Inflammatory macrophage (primary cell): Measurements from ENCODE around the gene RBL1.
A peak's percentile ranks its signal among the peaks of the same experiment; 100 is the strongest.
"Not testable (repeated sequence)": the region's sequence is repeated elsewhere in the genome, so short reads cannot be mapped to it uniquely, and the experiment has no call there.

Source experiments
- DNase-seq, 2 donors: peaks; one replicate each; pipeline ENCODE4 v3.0.0-alpha.2; 2020 to 2022

RBL1 gene

DNA sequence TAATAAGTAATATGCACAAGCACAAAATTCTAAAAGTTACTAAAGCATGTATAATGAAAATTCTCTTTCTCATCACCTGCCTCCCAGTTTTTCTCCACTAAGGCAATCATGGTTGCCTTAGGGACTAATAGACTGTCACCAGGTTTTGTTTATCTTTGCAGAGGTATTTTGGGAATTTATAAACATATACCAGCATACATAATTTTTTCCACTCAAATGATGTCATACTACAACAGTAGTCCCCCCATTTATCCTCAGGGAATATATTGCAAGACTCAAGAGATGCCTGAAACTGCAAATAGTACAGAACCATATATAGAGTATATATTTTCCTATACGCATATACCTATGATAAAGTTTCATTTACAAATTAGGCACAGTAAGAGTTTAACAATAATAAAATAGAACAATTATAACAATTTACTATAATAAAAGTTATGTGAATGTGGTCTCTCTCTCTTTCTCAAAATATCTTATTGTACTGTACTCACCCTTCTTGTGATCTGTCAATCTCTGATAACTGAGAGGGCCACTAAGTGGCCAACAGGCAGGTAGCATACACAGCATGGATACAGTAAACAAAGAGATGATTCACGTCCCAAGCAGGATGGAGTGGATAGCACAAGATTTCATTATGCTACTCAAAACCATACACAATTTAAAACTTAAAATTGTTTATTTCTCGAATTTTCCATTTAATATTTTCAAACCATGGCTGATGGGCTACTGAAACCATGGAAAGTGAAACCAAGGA is 19.7 kb downstream of the RBL1 start:
- no peak for DNase-seq

DNA sequence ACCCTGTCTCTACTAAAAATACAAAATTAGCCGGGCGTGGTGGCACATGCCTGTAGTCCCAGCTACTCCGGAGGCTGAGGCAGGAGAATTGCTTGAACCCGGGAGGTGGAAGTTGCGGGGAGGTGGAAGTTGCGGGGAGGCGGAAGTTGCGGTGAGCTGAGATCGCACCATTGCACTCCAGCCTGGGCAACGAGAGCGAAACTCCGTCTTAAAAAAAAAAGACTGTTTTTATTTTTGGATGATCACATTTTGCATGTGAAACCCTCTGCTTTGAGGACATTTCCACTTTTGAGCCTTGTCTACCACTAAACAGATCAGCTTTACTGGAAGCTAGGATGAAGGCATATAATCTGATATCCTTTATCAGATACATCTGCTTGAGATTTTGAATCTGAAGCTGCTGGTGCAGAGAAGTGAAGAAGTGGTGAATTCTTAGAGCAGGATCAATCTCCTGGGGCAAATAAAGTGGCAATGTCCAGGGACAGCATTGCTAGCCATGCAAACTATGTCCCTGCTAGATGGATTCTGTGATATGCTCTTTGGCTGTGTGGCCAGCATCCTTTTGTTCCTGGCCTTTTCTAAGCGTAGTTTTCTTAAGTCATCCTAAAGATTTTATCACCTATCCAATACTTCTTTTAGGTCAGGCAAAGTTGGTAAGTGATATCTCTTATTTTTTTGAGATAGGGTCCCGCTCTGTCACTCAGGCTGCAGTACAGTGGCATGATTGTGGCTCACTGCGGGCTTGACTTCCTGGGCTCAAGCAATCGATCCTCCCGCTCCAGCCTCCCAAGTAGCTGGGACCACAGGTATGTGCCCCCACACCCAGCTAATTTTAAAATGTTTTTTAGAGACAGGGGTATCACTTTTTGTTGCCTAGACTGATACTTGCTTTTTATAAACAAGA is 23.3 kb downstream of the RBL1 start:
- DNase-seq, result no peak

DNA sequence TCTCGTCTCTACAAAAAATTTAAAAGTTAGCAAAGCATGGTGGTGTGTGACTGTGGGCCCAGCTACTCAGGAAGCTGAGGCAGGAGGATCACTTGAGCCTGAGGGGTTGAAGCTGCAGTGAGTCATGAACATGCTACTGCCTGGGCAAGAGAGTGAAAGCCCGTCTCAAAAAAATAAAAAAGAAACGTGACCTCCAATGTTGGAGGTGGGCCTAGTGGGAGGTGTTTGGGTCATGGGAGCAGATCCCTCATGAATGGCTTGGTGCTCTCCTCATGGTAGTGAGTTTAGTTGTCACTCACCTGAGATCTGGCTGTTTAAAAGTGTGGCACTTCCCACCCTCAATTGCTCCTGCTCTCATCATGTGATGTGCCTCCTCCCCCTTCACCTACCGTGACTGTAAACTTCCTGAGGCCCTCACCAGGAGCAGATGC is 24.3 kb downstream of the RBL1 start:
- DNase-seq, result no peak

DNA sequence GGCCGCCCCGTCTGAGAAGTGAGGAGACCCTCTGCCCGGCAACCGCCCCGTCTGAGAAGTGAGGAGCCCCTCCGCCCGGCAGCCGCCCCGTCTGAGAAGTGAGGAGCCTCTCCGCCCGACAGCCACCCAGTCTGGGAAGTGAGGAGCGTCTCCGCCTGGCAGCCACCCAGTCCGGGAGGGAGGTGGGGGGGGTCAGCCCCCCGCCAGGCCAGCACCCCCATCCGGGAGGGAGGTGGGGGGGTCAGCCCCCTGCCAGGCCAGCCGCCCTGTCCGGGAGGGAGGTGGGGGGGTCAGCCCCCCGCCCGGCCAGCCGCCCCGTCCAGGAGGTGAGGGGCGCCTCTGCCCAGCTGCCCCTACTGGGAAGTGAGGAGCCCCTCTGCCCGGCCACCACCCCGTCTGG is 26.2 kb downstream of the RBL1 start:
- DNase-seq, result not testable (repeated sequence)

DNA sequence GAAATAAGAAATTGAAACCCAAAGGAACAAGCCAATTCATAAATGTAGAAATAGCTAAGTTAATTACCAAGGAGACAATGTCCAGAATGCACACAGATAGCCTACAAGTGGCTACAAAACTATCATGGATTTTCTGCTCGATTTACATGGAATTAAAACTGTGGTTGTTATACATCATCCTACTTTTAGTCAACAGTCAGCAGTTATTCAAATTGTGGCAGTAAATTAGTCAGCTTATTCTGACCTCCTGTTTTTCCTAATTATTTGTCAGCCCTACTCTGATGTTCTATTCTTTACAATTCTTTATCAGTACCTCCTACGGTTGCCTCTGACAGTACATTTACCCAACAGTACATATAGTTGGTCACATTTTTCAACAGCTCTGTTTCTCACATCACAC is 29.6 kb downstream of the RBL1 start:
- no peak for DNase-seq

DNA sequence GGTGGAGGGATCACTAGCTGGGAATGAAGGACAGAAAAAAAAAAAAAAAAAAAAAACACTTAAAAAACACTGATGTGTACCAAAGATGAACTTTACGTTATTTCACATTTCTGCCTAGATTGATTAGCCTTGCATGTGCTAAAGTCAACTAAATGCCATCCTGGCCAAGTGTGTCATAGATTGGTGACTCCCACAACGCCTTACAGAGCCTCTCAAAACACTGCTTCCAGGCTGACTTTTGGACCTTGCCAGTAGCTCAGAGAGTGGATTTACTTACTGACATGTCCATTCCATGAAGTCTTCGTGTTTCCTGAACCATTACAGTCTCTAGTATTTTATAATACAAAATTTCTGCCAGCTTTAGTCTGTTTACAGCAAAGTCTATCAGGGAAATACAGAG is 40.5 kb downstream of the RBL1 start:
- DNase-seq, result no peak

DNA sequence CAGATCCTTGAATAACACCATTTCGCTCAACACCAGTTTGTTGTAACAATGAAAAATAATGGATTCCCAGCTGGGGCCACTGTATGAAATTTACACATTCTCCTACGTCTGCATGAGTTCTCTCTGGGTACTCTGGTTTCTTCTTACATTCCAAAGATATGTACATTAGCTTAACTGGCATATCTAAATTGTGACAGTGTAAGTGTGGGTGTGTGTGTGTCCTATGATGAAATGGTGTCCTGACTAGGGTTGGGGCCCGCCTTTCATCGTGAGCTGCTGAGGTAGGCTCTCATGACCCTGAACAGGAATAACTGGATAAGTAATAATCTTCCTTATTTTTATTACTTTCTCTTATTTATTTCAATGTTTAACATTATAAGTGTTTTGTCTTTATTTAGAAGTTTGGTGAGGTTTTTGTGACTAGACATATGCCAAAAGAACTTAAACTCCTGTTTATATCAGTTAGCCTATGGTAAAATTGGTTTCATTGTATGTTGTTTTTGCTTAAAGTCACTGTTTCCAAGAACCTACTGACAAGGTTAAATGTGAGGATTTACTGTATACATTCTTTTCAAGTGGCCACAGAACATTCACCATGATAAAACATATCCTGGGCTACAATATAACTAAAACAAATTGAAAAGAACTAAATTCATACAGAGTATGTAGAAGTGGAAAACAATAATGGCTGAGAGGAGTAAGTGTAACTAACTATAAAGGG is 42.4 kb downstream of the RBL1 start:
- peak; percentile 20 to 50 for DNase-seq

DNA sequence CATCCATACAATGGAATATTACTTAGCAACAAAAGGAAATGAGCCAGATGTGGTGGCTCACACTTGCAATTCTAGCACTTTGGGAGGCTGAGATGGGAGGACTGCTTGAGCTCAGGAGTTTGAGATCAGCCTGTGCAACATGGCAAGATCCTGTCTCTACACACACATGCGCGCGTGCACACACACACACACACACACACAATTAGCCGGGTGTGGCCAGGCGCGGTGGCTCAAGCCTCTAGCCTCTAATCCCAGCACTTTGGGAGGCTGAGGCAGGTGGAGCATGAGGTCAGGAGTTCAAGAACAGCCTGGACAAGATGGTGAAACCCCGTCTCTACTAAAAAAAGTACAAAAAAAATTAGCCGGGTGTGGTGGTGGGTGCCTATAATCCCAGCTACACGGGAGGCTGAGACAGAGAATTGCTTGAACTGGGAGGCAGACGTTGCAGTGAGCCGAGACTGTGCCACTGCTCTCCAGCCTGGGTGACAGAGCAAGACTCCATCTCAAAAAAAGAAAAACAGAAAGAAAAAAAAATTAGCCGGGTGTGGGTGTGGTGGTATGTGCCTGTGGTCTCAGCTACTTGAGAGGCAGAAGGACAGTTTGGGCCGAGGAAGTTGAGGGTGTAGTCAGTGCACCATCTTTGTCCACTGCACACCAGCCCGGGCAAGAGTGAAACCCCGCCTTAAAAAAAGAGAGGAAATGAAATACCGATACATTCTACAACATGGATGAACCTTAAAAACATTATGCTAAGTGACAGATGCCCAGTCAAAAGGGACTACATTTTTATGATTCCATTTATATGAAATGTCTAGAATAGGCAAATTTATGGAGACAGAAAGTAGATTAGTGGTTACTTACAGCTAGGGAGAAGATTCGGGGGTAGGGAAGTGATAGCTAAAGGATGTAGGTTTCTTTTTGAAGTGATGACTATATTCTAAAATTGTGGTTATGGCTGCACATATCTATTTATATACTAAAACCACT is 52.5 kb downstream of the RBL1 start:
- DNase-seq, result peak; percentile 18 to 35

DNA sequence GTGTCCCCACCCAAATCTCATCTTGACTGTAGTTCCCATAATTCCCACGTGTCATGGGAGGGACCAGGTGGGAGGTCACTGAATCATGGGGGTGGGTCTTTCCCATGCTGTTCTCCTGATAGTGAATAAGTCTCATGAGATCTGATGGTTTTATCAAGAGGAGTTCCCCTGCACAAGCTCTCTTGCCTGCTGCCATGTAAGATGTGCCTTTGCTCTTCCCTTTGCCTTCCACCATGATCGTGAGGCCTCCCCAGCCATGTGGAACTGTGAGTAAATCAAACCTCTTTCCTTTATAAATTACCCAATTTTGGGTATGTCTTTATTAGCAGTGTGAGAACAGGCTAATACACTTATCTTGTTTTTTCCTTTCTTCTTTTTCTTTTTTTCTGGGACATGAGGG is 56.4 kb downstream of the RBL1 start:
- DNase-seq, result peak in 1 of 2 donors; percentile 1

DNA sequence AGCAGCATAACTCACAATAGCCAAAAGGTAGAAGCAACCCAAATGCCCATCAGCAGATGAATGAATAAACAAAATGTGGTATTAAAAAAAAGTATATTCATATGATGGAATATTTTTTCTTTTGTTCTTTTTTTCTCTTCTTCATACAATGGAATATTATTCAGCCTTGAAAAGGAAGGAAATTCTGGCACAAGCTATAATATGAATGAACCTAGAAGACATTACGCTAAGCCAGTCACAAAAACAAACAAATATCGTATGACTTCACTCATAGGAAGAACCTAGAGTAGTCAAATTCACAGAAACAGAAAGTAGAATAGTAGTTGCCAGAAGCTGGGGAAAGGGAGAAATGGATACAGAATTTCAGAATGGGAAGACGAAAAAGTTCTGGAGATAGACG is 63.7 kb downstream of the RBL1 start:
- DNase-seq, result no peak

DNA sequence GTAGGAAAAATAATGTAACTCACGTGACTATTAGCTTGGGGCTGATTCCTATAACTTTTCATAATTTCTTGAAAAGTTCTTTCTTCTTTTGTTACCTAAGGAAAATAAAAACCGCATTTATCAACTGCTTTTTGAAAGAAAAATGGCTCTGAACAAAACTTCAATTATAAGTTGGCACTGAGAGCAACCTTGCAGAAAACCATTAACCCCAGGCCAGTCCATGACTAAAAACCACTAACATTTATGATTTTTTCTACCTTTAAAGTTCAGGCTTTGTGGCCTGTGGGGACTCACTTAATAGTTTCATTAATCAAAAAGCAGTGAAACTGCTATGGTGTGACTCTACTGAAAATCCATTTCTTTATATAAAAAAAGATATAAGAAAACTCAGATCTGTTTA is 75.2 kb downstream of the RBL1 start:
- DNase-seq, result no peak

DNA sequence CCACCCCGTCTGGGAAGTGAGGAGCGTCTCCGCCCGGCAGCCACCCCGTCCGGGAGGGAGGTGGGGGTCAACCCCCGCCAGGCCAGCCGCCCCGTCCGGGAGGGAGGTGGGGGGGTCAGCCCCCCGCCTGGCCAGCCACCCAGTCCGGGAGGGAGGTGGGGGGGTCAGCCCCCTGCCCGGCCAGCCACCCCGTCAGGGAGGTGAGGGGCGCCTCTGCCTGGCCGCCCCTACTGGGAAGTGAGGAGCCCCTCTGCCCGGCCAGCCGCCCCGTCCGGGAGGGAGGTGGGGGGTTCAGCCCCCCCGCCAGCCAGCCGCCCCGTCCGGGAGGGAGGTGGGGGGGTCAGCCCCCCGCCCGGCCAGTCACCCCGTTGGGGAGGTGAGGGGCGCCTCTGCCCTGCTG is 83.2 kb downstream of the RBL1 start:
- DNase-seq, result not testable (repeated sequence)

DNA sequence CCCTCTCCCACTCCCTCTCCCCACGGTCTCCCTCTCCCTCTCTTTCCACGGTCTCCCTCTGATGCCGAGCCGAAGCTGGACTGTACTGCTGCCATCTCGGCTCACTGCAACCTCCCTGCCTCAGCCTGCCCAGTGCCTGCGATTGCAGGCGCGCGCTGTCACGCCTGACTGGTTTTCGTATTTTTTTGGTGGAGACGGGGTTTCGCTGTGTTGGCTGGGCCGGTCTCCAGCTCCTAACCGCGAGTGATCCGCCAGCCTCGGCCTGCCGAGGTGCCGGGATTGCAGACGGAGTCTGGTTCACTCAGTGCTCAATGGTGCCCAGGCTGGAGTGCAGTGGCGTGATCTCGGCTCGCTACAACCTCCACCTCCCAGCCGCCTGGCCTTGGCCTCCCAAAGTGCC is 83.9 kb downstream of the RBL1 start:
- DNase-seq, result not testable (repeated sequence)

DNA sequence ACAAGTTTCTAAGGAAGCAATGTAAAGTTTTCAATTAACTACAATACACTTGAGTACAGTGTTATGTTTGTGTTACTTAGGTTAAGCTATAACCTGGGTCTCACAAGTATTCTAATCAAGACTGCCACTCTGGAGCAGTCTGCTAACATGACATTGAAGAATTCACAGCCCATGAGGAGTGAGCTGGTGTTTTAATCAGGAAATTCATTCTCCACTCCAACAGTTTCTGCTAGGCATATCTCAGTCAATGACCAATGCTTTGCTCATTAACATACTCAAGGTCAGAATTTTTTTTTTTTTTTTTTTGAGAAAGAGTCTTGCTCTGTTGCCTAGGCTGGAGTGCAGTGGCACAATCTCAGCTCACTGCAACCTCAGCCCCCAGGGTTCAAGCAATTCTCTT is 84.7 kb downstream of the RBL1 start:
- no peak for DNase-seq

DNA sequence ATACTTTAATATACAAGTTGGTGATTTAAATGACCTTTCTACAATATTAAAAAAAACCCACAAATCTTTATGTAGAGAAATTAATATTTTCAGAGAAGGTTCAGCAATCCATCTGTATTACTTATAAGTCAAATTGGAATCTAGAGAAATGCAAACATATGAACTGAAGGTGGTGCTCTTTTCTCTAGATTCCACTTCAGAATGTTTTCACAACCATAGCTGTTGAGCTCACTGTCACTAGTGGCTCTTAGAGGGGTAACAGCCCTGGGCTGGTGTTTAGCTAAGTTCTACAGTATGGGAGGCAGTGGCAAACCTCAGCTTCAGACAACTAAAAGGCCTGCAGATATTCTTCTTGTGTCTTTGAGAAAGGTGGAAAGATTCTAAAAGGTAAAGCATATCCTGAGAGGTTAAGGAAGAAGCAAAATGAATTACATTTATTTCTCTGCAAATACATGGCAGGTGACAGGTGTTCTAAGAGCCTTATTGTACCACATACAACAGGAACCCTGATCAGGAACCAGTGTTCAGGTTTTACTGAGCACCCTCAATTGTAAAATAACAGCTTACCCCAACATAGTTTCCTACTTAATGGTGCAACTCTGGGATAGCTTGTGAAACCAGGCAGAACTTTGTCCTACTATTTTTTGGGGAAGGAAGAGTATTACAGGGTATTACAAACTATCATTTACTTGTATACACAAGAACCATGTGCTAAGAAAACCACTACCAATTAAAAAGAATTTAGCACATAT is 87.7 kb downstream of the RBL1 start:
- DNase-seq, result peak; percentile 80 to 92

DNA sequence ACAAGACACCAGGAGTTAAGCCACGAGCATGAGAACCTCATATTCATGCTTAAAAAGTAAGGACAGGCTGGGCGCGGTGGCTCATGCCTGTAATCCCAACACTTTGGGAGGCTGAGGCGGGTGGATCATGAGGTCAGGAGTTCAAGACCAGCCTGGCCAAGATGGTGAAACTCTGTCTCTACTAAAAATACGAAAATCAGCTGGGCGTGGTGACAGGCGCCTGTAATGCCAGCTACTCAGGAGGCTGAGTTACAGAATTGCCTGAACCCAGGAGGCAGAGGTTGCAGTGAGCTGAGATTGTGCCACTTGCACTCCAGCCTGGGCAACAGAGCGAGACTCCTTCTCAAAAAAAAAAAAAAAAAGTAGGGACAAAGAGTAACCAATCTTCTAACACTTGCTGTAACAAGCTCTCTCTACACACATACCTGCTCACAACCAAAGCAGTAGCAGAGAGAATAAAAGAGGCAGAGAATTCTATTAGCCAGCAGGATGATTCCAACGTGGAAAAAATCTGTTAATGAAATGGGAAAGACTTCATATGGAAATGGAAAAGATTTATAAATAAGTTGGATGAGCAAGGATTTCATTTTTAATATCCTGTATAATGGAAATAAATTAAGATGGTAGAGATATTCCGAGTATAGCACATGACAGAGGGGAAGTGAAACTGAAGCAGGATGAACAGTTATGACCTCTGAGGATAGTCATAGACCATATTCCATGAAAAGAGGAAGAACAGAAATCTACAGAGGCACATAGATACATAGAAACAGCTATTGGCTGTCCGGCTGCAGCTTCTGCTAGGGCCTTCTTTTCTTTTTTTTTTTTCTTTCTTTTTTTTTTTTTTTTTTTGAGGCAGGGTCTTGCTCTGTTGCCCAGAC is 90.5 kb downstream of the RBL1 start:
- peak; percentile 86 to 94 for DNase-seq

DNA sequence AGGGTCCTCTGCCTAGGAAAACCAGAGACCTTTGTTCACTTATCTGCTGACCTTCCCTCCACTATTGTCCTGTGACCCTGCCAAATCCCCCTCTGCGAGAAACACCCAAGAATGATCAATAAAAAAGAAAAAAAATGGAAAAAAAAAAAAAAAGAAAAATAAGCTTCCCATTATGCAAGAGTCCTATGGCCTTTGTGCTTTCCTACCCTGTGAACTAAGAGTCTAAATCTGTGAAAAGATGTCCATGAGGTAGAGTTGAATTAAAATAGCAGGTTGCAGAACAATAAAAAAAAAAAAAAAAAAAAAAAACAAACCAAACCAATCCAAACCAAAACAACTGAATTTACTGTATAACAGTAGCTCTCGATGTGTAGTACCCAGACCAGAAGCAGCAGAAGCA is 94.2 kb downstream of the RBL1 start:
- DNase-seq, result not testable (repeated sequence)

DNA sequence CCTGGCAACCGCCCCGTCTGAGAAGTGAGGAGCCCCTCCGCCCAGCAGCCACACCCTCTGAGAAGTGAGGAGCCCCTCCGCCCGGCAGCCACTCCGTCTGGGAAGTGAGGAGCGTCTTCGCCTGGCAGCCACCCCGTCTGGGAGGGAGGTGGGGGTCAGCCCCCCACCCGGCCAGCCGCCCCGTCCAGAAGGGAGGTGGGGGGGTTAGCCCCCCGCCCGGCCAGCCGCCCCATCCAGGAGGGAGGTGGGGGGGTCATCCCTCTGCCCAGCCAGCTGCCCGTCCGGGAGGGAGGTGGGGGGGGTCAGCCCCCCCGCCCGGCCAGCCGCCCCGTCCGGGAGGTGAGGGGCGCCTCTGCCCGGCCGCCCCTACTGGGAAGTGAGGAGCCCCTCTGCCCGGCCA is 95.6 kb downstream of the RBL1 start:
- DNase-seq, result not testable (repeated sequence)

DNA sequence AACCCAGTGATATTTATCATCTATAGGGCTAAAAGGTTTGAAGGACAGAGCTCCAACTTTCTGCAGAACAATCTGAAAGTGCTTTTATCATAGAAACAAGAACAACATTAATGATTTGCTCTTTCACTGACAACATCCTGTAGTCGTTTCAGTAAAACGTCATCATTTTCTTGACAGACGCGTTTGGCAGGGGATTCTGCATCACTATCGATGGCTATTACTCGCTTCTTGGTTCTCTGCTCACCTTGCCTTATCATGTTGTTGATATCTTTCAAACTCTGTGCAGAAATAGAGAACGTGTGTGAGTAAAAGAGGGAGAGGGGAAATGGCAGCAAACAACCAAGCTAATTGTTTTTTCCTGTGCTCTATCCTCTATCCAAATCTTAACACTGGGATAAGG is 97.1 kb downstream of the RBL1 start:
- no peak for DNase-seq

DNA sequence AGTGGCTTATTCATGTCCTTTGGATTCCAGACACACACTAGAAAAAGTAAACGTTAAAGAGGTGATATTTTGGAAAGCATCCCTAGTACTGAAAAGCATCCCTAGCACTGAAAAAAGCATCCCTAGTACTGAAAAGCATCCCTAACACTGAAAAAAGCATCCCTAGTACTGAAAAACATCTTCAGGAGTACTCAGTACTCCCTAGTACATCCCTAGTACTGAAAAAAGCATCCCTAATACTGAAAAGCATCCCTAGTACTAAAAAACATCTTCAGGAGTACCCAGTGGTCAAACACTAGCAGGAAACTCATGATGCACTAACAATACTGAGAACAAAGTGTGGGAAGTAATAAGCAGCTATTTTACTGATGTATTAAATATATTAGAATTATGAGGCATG is 98.7 kb downstream of the RBL1 start:
- no peak for DNase-seq
